ENCODE measurements around the gene RHBDL1. TPM values are rescaled to one million over a fixed set of nuclear protein-coding genes. Genes with fewer than 3 reads are reported as not detected.

RHBDL1 gene
- polyA plus RNA-seq, 1 donor from 2014 or later, result 7.2 TPM

DNA sequence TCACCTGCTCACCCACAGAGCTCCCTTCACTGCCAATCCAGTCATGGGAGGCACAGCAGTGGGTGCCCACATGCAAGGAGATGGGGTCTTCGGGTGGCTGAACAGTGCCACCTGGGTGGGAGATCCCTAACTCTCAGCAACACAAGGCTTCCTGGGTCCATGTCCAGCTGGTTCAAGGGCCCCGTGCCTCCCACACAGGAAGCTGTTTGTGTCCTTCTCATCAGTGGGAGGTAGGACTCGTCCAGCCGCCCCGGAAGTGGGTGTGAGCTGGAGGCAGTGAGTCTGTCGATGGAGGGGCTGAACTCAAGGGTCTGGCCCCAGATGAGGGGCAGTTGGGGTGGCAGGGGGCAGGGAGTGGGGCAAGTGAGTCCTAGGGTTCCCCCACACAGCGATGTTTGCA is 28.6 kb downstream of the RHBDL1 start:
- H4K20me1 ChIP-seq (ENCODE audit: insufficient read depth), result peaks cover 49% of the 10 kb centered on the region
- H3K36me3 ChIP-seq (ENCODE audit: insufficient read depth, low read length), result no peaks in the 10 kb centered on the region
- H3K4me2 ChIP-seq (ENCODE audit: low read length), result peak overlapping the region; percentile 87
- no peaks in the 10 kb centered on the region for H3F3A ChIP-seq (ENCODE audit: insufficient read depth, low read length, poor library complexity, severe bottlenecking)
- H3K4me3 ChIP-seq (ENCODE audit: low read length), result peak overlapping the region; percentile 96
- peaks cover 31% of the 10 kb centered on the region for H3K27me3 ChIP-seq (ENCODE audit: insufficient read depth, low read depth, low read length)
- no peaks in the 10 kb centered on the region for H3K9me3 ChIP-seq (ENCODE audit: low read length)
- H3K79me2 ChIP-seq (replicated peaks; ENCODE audit: insufficient read depth, low read length), result peaks cover 43% of the 10 kb centered on the region
- peak overlapping the region; percentile 89 for H3K9ac ChIP-seq (ENCODE audit: low read length)
- TF ChIP-seq, protein P1, sequence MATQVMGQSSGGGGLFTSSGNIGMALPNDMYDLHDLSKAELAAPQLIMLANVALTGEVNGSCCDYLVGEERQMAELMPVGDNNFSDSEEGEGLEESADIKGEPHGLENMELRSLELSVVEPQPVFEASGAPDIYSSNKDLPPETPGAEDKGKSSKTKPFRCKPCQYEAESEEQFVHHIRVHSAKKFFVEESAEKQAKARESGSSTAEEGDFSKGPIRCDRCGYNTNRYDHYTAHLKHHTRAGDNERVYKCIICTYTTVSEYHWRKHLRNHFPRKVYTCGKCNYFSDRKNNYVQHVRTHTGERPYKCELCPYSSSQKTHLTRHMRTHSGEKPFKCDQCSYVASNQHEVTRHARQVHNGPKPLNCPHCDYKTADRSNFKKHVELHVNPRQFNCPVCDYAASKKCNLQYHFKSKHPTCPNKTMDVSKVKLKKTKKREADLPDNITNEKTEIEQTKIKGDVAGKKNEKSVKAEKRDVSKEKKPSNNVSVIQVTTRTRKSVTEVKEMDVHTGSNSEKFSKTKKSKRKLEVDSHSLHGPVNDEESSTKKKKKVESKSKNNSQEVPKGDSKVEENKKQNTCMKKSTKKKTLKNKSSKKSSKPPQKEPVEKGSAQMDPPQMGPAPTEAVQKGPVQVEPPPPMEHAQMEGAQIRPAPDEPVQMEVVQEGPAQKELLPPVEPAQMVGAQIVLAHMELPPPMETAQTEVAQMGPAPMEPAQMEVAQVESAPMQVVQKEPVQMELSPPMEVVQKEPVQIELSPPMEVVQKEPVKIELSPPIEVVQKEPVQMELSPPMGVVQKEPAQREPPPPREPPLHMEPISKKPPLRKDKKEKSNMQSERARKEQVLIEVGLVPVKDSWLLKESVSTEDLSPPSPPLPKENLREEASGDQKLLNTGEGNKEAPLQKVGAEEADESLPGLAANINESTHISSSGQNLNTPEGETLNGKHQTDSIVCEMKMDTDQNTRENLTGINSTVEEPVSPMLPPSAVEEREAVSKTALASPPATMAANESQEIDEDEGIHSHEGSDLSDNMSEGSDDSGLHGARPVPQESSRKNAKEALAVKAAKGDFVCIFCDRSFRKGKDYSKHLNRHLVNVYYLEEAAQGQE (IDR thresholded peaks at IDR 0.05; ENCODE audit: borderline replicate concordance), result no peak
- no peak for TF ChIP-seq MXI1 (conservative IDR thresholded peaks at IDR 0.05; ENCODE audit: poor library complexity, severe bottlenecking)
- no peaks in the 10 kb centered on the region for H3K9me2 ChIP-seq (ENCODE audit: insufficient read depth, low read length)
- no peak overlapping the region for H3K27ac ChIP-seq (ENCODE audit: low read length)
- H2AFZ ChIP-seq (ENCODE audit: low read depth, low read length), result no peak overlapping the region

DNA sequence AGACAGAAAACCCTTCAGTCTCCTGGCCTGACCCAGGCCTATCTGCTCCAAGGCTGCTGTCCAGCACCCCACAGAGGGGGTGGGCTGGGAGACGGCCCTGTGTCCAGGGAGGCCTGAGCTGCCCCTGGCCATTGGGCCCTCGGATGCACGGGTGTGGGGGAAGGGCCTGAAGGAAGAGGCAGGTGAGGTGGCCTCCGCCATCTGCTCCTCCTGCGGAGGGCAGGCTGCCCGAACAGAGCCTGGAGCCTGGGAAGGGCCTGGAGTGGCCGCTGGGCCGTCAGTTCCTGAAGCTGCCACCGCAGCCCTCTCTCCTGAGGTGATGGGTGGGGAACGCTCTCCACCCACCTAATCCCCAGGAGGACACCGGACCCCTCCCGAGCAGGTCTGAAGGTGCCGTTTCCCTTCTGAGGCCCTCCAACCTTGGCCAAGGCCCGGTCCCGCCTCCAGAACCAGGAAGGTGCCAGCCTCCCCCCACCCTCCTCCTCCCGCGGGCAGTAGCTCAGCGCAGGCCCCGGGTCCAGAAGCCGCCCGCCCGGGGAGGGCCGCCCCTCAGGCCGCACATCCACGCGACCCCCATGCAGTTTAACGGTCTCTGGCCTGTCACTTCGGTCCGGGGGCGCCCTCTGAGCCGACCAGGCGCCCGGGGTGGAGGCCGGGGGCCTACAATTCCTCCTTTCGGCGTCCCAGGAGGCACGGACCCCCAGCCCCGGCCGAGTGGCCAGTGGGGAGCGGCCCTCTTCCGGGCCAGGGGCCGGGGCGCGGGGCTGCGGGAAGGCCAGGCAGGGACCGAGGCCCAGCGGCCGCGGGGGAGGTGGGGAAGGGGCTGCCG is 29.3 kb downstream of the RHBDL1 start:
- no peak overlapping the region for H2AFZ ChIP-seq (ENCODE audit: low read depth, low read length)
- peaks cover 43% of the 10 kb centered on the region for H3K79me2 ChIP-seq (replicated peaks; ENCODE audit: insufficient read depth, low read length)
- no peaks in the 10 kb centered on the region for H3K36me3 ChIP-seq (ENCODE audit: insufficient read depth, low read length)
- no peaks in the 10 kb centered on the region for H3K9me3 ChIP-seq (ENCODE audit: low read length)
- peaks cover 45% of the 10 kb centered on the region for H4K20me1 ChIP-seq (ENCODE audit: insufficient read depth)
- peak overlapping the region; percentile 96 for H3K4me3 ChIP-seq (ENCODE audit: low read length)
- H3K9ac ChIP-seq (ENCODE audit: low read length), result peak overlapping the region; percentile 89
- no peak for TF ChIP-seq MXI1 (conservative IDR thresholded peaks at IDR 0.05; ENCODE audit: poor library complexity, severe bottlenecking)
- TF ChIP-seq, protein P2, sequence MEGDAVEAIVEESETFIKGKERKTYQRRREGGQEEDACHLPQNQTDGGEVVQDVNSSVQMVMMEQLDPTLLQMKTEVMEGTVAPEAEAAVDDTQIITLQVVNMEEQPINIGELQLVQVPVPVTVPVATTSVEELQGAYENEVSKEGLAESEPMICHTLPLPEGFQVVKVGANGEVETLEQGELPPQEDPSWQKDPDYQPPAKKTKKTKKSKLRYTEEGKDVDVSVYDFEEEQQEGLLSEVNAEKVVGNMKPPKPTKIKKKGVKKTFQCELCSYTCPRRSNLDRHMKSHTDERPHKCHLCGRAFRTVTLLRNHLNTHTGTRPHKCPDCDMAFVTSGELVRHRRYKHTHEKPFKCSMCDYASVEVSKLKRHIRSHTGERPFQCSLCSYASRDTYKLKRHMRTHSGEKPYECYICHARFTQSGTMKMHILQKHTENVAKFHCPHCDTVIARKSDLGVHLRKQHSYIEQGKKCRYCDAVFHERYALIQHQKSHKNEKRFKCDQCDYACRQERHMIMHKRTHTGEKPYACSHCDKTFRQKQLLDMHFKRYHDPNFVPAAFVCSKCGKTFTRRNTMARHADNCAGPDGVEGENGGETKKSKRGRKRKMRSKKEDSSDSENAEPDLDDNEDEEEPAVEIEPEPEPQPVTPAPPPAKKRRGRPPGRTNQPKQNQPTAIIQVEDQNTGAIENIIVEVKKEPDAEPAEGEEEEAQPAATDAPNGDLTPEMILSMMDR (IDR thresholded peaks at IDR 0.05; ENCODE audit: poor library complexity, severe bottlenecking), result peak; percentile 13
- no peak for TF ChIP-seq EP300 (conservative IDR thresholded peaks at IDR 0.05; ENCODE audit: poor library complexity, severe bottlenecking)
- H3F3A ChIP-seq (ENCODE audit: insufficient read depth, low read length, poor library complexity, severe bottlenecking), result no peaks in the 10 kb centered on the region
- H3K9me2 ChIP-seq (ENCODE audit: insufficient read depth, low read length), result no peaks in the 10 kb centered on the region
- H3K4me2 ChIP-seq (ENCODE audit: low read length), result peak overlapping the region; percentile 87
- peak overlapping the region; percentile 34 for H3K27ac ChIP-seq (ENCODE audit: low read length)
- peaks cover 26% of the 10 kb centered on the region for H3K27me3 ChIP-seq (ENCODE audit: insufficient read depth, low read depth, low read length)

DNA sequence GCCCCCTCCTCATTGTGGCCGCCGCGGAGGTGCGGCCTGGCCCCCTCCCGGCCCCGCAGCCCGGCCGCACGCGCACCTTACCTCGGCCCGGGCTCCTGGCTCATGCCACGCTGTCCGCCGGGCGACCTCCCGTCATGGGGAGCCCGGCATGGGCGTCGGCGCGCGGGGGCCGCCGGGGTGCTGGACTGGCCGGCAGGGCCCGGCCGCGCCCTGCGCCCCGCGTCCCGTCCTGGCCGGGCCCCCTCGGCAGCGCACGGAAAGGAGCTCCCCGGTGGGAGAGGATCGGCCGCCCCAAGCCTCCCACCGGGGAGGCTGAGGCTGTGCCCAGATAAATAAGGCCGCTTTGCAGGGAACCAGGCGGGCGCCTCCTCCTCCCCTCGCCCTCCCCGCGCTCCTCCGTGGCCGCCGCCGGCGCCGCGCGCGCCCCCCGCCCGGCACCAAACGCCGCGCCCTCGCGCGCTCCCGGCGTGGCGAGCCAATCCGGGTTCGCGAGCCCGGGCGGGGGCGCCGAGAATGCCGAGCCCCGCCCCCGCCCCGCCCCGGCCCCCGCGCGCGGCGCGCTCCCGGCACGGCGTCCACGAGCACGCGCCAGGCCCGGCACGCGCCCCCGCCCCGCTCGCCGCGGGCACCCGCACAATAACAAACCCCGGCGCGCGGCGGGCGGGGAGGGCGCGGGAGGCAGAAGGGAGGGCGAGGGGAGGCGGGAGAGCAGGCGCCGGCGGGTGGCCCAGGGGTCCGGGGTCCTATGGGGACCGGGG is 30.1 kb downstream of the RHBDL1 start, which contains the start of gene FBXL16:
FBXL16 (minus strand) TSS at position 371 of the 758 bp plus-strand sequence. CDS start 8,396 bp downstream, outside the sequence.
- Histone ChIP-seq H3K9me3 (ENCODE audit: low read length) (no peaks in the 10 kb centered on the region), H4K20me1 (ENCODE audit: insufficient read depth) (peaks cover 37% of the 10 kb centered on the region), H3K36me3 (ENCODE audit: insufficient read depth, low read length) (no peaks in the 10 kb centered on the region), H3K79me2 (replicated peaks; ENCODE audit: insufficient read depth, low read length) (peaks cover 38% of the 10 kb centered on the region), H3K27me3 (ENCODE audit: insufficient read depth, low read depth, low read length) (peaks cover 18% of the 10 kb centered on the region), H3F3A (ENCODE audit: insufficient read depth, low read length, poor library complexity, severe bottlenecking) (peaks cover under 1% of the 10 kb centered on the region), H3K4me3 (ENCODE audit: low read length) (peak within 1 kb of the TSS; percentile 96), H3K27ac (ENCODE audit: low read length) (peak within 1 kb of the TSS; percentile 86), H3K9me2 (ENCODE audit: insufficient read depth, low read length) (no peaks in the 10 kb centered on the region), H3K4me2 (ENCODE audit: low read length) (peak within 1 kb of the TSS; percentile 87), H2AFZ (ENCODE audit: low read depth, low read length) (peak within 1 kb of the TSS; percentile 2), H3K9ac (ENCODE audit: low read length) (peak within 1 kb of the TSS; percentile 89)
- TF ChIP-seq POLR2AphosphoS5 (IDR thresholded peaks at IDR 0.05) (peak; percentile 54), RAD21 (conservative IDR thresholded peaks at IDR 0.05) (no peak), EZH2 (IDR thresholded peaks at IDR 0.05; ENCODE audit: borderline replicate concordance, insufficient read depth, low read length, poor library complexity, severe bottlenecking) (no peak), EP300 (conservative IDR thresholded peaks at IDR 0.05; ENCODE audit: poor library complexity, severe bottlenecking) (peak; percentile 18), MXI1 (conservative IDR thresholded peaks at IDR 0.05; ENCODE audit: poor library complexity, severe bottlenecking) (peak; percentile 47), SMC3 (conservative IDR thresholded peaks at IDR 0.05; ENCODE audit: poor library complexity) (no peak), TAF1 (IDR thresholded peaks at IDR 0.05; ENCODE audit: low read depth) (no peak)
- TF ChIP-seq, protein P1 (IDR thresholded peaks at IDR 0.05; ENCODE audit: borderline replicate concordance), result no peak
